K562 (cell line): ENCODE results near the gene KBTBD4. TPM values are rescaled to one million over a fixed set of nuclear protein-coding genes. Genes with fewer than 3 reads are reported as not detected.

Experiments
- ATAC-seq: fragments of 200-7000 bp; cut with Tn5 transposase; 3 replicates; pipeline ENCODE4 v1.9.1; 2020; ENCODE audit warnings: moderate library complexity
- BruUV-seq: library from RNA; stranded (reverse); fragments of 400-500 nt; replicated peaks from 2 replicates; lab custom pipeline; 2021; lab: Mats Ljungman, UMichigan
- CTCF ChIA-PET: fragments of 300-600 bp; formaldehyde crosslinking; extraction: SDS; loops from one replicate; lab custom pipeline; 2021; ENCODE audit warnings: low intra/inter-chr PET ratio; lab: Yijun Ruan, JAX
- POLR2A ChIA-PET: fragments of 300-600, 350-650 bp; sonication (Branson Sonifier 250); formaldehyde crosslinking; extraction: SDS; loops from one replicate; lab custom pipeline; 2021; ENCODE audit warnings: antibody characterized with exemption, inconsistent platforms; lab: Yijun Ruan, JAX
- DNase-seq, 4 experiments: peaks; one replicate each; pipeline versions ENCODE4 v3.0.0 to v3.0.0-alpha.2; 2011 to 2018; ENCODE audit warnings: low spot score in 3 of 4, mixed read lengths in 3 of 4; ENCODE audit errors: extremely low read depth in 1 of 4
- FAIRE-seq: peaks from 2 replicates; lab custom pipeline; 2011; peaks lifted over from hg19 to GRCh38; lab: Jason Lieb, UNC
- H2AFZ ChIP-seq: 2 replicates; pipeline ENCODE4 v1.6.0; 2011; ENCODE audit warnings: low read depth, low read length, control low read depth, inconsistent platforms
- H3K27ac ChIP-seq: fragments of 200-600 bp; 3 replicates; pipeline ENCODE4 v1.8.0; 2011; ENCODE audit warnings: low read depth, mild to moderate bottlenecking, control low read depth, inconsistent platforms, low read length, moderate library complexity, mixed read lengths; ENCODE audit errors: extremely low read depth
- H3K27me3 ChIP-seq, 2 experiments: fragments of 300-600 bp in 1 of 2; 2 replicates in 1 of 2; 3 replicates in 1 of 2; pipeline versions ENCODE4 v1.6.0 to v1.8.0; 2011; ENCODE audit warnings: inconsistent platforms in 2 of 2, low read length in 2 of 2, mild to moderate bottlenecking in 1 of 2, mixed read lengths in 1 of 2, moderate library complexity in 1 of 2; ENCODE audit not compliant: control insufficient read depth in 2 of 2, insufficient read depth in 2 of 2
- H3K36me3 ChIP-seq: fragments of 300-600 bp; 3 replicates; pipeline ENCODE4 v1.8.0; 2011; ENCODE audit warnings: mild to moderate bottlenecking, low read length, inconsistent platforms; ENCODE audit not compliant: control insufficient read depth, insufficient read depth
- H3K4me1 ChIP-seq, 2 experiments: fragments of 200-600 bp in 1 of 2; replicated peaks in 1 of 2; 2 replicates in 1 of 2; 3 replicates in 1 of 2; pipeline versions ENCODE4 v1.5.1 to v1.8.0; 2011; ENCODE audit warnings: inconsistent platforms in 2 of 2, low read length in 2 of 2, mild to moderate bottlenecking in 1 of 2, mixed read lengths in 1 of 2, moderate library complexity in 1 of 2; ENCODE audit not compliant: control insufficient read depth in 2 of 2, insufficient read depth in 2 of 2
- H3K4me2 ChIP-seq: 2 replicates; pipeline ENCODE4 v1.6.1; 2011; ENCODE audit warnings: low read length, control low read depth, inconsistent platforms, mixed read lengths; ENCODE audit not compliant: insufficient read depth
- H3K4me3 ChIP-seq: fragments of 200-600 bp; sonication (generic), shearing (Covaris generic); 2 replicates; pipeline ENCODE4 v1.5.1; 2016; ENCODE audit warnings: control low read depth, inconsistent platforms
- H3K79me2 ChIP-seq: fragments of 200-600 bp; 3 replicates; pipeline ENCODE4 v1.8.0; 2011; ENCODE audit warnings: low read length, inconsistent platforms; ENCODE audit not compliant: control insufficient read depth, insufficient read depth
- H3K9ac ChIP-seq, 2 experiments: 2 replicates each; pipeline versions ENCODE4 v1.6.0 to v1.6.1; 2011; ENCODE audit warnings: low read depth in 2 of 2, low read length in 2 of 2, control low read depth in 1 of 2, inconsistent platforms in 1 of 2, mild to moderate bottlenecking in 1 of 2, mixed read lengths in 1 of 2; ENCODE audit not compliant: insufficient read depth in 1 of 2
- H3K9me1 ChIP-seq: one replicate; pipeline ENCODE4 v1.6.0; 2011; ENCODE audit warnings: inconsistent platforms, mild to moderate bottlenecking, low read length, moderate library complexity; ENCODE audit not compliant: control insufficient read depth, insufficient read depth
- H3K9me3 ChIP-seq: replicated peaks from 2 replicates; pipeline ENCODE4 v1.5.1; 2011; ENCODE audit warnings: low read depth, low read length, inconsistent platforms; ENCODE audit not compliant: control insufficient read depth, insufficient read depth
- H4K20me1 ChIP-seq: replicated peaks from 2 replicates; pipeline ENCODE4 v1.6.1; 2011; ENCODE audit warnings: low read length, inconsistent platforms, mixed read lengths; ENCODE audit not compliant: control insufficient read depth, insufficient read depth
- ARID1B ChIP-seq: fragments of 450-650 bp; IDR thresholded peaks from 2 replicates; pipeline ENCODE4 v1.6.1; 2016; ENCODE audit warnings: antibody characterized with exemption, mild to moderate bottlenecking, inconsistent platforms
- KLF1 ChIP-seq: fragments of 450-650 bp; IDR thresholded peaks from 2 replicates; pipeline ENCODE4 v1.6.1; 2016; ENCODE audit warnings: missing genetic modification characterization, missing compliant biosample characterization
- SMARCA5 ChIP-seq: fragments of 450-650 bp; IDR thresholded peaks from 2 replicates; pipeline ENCODE4 v1.6.1; 2016
- ZNF121 ChIP-seq: sonication (generic); formaldehyde crosslinking; conservative IDR thresholded peaks from 2 replicates; pipeline ENCODE4 v1.8.0; 2022; ENCODE audit warnings: missing genetic modification reagents
- ZNF696 ChIP-seq: fragments of 250-450 bp; sonication (Bioruptor Pico); conservative IDR thresholded peaks from 2 replicates; pipeline ENCODE4 v1.4.0; 2020; ENCODE audit warnings: mild to moderate bottlenecking, moderate library complexity
- ZNF830 ChIP-seq: fragments of 250-450 bp; sonication (Bioruptor Pico); IDR thresholded peaks from 2 replicates; pipeline ENCODE4 v1.5.0; 2021; ENCODE audit warnings: mild to moderate bottlenecking
- WGBS: fragments of 100-300 bp; shearing (Covaris generic); methylation state at CpG from one replicate; pipeline ENCODE4 v1.1.6; 2016; ENCODE audit warnings: low coverage, mixed read lengths; ENCODE audit not compliant: insufficient coverage; ENCODE audit errors: missing lambda C conversion rate; 5-methylcytosine and 5-hydroxymethylcytosine counted together
- in situ Hi-C: fragments of 300-500 bp; cut with MboI; formaldehyde crosslinking; loops from 4 replicates; pipeline ENCODE4 v1.15.0; 2018; ENCODE audit warnings: inconsistent platforms, mixed read lengths
- intact Hi-C: fragments of 100-400 bp; cut with micrococcal nuclease; formaldehyde crosslinking; loops from 2 replicates; pipeline ENCODE4 v1.14.2; 2022
- polyA plus RNA-seq, 8 experiments: library from polyadenylated mRNA; depleted of rRNA in 4 of 8; stranded (reverse) in 5 of 8; unstranded in 3 of 8; fragments of >200 nt; fragmentation: Nextera tagmentation in 2 of 8; fragmentation: Illumina TruSeq in 1 of 8; extraction: Ambion mirVana in 2 of 8; extraction: Trizol in 1 of 8; gene quantifications; 2 replicates each; pipeline versions ENCODE4 v1.2.1 to v1.2.3, GENCODE V29; 2011 to 2014; ENCODE audit warnings: inconsistent platforms in 1 of 8, missing spikeins in 1 of 8
- total RNA-seq, 7 experiments: library from RNA; depleted of rRNA in 6 of 7; stranded (reverse); fragments of >200 nt in 6 of 7; fragmentation: Illumina TruSeq in 2 of 7; extraction: Trizol in 2 of 7; gene quantifications; 2 replicates each; pipeline versions ENCODE4 v1.2.1 to v1.2.3, GENCODE V29; 2011 to 2021; ENCODE audit warnings: low replicate concordance in 1 of 7
- TF ChIP-seq, protein P1 (sequence below): fragments of 250-450 bp; sonication (Bioruptor Pico); IDR thresholded peaks from 2 replicates; pipeline ENCODE4 v1.5.0; 2021

KBTBD4 gene
- total and polyA plus RNA-seq, 9 of the 15 experiments (the other 6 are each of a cell fraction or from before 2014, with no cell fraction given) = 7.0 to 33.9 (median 13.3) TPM

DNA sequence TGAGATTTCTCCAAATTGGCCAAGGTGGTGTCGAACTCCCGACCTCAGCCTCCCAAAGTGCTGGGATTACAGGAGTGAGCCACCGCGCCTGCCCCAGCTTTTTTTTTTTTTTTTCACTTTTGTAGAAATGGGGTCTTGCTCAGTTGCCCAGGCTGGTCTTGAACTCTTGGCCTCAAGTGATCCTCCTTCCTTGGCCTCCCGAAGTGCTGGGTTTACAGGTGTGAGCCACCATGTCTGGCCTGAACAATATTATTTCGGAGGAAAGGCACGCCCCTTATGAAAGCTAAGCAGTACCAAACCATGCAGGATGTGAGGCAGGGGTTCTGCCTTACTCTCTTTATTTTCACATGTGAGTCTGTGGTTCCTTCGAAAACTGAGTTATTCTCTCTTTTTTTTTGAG is 47.5 kb upstream of the KBTBD4 start:
- Histone ChIP-seq H3K9me3 (no peaks in the 10 kb centered on the region), H3K27ac (no peak overlapping the region), H3K27me3 (no peaks in the 10 kb centered on the region), H3K4me1 (no peaks in the 10 kb centered on the region), H3K9me1 (no peaks in the 10 kb centered on the region), H3K4me2 (no peak overlapping the region), H3K79me2 (no peaks in the 10 kb centered on the region), H4K20me1 (no peaks in the 10 kb centered on the region), H3K36me3 (peaks cover 89% of the 10 kb centered on the region), H3K9ac (no peak overlapping the region), H2AFZ (no peak overlapping the region), H3K4me3 (no peak overlapping the region)
- TF ChIP-seq ZNF121 (CRISPR knock-in tag) (peak; percentile 81), KLF1 (tag) (no peak), ARID1B (no peak), SMARCA5 (no peak), ZNF696 (CRISPR knock-in tag) (no peak), ZNF830 (no peak)
- TF ChIP-seq, protein P1, sequence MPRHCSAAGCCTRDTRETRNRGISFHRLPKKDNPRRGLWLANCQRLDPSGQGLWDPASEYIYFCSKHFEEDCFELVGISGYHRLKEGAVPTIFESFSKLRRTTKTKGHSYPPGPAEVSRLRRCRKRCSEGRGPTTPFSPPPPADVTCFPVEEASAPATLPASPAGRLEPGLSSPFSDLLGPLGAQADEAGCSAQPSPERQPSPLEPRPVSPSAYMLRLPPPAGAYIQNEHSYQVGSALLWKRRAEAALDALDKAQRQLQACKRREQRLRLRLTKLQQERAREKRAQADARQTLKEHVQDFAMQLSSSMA (CRISPR knock-in tag) = no peak
- FAIRE-seq = no peak
- DNase-seq = no peak
- in situ Hi-C loops = no loop called here
- ChIA-PET POLR2A (interaction anchor here (1.1 kb wide), 1 partner anchor 14 kb away, joined by 7 read pairs; no protein-coding TSS in a partner anchor), CTCF (no interaction called here)
- no peak for ATAC-seq
- intact Hi-C loops = no loop called here
- TSS peak; percentile 9 for BruUV-seq
- WGBS = 76% methylated on average over 6 of the region's 8 CpGs
